ENCODE measurements around the gene TMEM184B.
"Not testable (repeated sequence)": the region's sequence is repeated elsewhere in the genome, so short reads cannot be mapped to it uniquely, and the experiment has no call there.

The TMEM184B gene

DNA sequence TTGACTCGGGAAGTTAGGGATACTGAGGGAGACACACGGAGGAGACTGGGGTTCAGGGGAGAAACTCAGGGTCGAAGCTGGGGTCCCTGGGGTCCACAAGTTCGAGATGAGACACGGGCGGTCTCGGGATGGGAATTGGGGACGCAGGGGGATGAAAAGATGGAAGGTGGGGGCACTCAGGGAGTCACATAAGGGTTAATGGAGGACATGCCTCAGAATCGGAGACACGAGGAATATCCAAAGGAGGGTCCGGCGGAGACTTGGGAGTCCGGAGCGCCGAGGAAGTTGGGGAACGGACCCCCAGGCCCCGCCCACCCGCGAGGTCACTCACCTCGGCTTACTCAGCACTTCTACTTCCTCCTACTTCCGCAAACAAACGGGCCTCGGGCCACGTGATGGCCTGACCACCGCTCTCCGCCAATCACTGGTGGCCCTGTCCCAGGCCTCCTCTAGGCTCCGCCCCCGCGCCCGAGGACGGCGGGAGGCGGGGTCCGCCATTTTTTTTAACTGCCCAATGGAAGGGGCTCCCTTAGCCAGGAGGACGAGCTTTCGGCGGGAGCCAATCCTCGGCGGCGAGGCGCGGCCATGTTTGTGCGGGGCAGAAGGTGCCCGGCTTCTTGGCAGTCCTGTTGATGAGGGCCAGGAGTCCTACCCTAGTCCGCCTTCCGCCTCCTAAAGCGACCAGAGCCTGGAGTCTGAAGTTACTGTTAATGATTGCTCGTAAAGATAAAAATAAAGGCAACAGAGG is 91.2 kb downstream of the TMEM184B start, which contains the start of gene PLA2G6:
PLA2G6 (minus strand) TSS at position 378 of the 748 bp plus-strand sequence. CDS start 12,404 bp downstream, outside the sequence.
- peak; percentile 97 for DNase-seq (ENCODE audit: low spot score)

DNA sequence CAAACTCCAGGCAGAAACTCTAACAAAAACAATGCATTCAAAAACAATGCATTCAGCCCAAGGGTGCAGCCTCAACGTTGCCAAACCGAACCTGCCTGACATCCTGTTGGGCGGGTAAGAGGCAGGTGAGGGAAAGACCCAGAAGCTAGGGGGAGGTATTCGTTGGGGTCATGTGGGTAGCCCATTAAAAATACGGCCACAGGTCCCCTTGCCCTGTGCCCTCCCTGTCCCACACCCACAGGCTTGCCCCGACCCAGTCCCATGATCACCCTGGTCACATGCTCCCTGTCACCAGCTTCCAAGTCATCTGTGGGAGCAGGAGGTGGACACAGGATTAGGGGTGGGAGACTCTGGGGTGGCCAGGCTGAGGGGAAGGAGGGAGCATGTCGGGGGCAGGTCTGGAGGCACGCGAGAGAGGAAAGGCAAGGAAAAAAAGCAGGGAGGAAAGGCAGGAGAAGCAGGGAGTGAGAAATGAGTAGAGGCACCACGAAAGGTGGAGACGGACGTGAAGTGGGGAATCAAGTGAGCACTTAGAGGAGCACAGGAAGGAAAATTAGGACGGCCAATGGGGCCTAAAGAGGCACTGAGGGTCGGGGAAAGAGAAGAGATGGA is 91.9 kb downstream of the TMEM184B start:
- no peak for DNase-seq (ENCODE audit: low spot score)

DNA sequence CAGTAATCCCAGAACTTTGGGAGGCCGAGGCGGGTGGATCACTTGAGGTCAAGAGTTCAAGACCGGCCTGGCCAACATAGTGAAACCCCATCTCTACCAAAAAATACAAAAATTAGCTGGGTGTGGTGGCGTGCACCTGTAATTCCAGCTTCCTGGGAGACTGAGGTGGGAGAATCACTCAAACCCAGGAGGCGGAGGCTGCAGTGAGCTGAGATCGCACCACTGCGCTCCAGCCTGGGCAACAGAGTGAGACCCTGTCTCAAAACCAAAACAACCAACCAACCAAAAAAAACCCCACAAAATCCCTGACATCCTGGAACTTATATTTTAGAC is 94.2 kb downstream of the TMEM184B start:
- not testable (repeated sequence) for DNase-seq (ENCODE audit: low spot score)

DNA sequence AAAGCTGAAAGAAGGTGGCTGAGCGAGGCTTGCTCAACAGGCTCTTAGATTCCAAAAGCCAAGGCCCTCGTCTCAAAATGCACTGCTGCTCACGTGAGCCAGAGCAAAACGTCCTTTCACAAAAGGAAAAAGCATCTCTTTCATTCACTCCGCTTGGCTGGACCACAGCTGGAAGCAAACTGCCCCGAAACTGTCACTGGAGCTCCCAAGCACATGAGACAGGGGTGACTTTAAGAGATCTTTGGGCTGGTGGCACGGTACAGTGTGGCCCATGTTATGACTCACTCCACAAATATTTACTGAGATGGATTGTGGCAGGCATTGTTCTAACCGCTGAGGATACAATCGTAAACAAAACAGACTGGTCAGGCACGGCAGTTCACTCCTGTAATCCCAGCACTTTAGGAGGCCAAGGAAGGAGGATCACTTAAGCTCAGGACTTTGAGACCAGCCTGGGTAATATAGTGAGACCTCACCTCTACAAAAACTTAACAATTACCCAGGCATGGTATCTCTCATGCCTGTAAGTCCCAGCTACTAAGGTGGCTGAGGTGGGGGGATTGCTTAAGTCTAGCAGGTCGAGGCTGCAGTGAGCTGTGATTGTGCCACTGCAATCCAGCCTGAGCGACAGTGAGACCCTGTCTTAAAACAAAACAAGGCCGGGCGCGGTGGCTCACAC is 94.7 kb downstream of the TMEM184B start:
- peak; percentile 84 for DNase-seq (ENCODE audit: low spot score)

DNA sequence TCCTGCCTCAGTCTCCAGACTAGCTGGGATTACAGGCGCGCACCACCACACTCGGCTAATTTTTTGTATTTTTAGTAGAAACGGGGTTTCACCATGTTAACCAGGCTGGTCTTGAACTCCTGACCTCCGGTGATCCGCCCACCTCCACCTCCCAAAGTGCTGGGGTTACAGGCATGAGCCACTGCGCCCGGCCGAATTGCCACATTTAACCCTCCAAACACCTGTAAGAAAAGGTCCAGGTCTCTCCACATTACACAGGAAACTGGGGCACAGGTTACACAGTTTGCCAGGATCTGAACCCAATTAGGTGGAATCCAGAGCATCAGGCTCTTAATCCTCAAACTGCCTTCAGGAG is 95.3 kb downstream of the TMEM184B start:
- DNase-seq (ENCODE audit: low spot score), result not testable (repeated sequence)

DNA sequence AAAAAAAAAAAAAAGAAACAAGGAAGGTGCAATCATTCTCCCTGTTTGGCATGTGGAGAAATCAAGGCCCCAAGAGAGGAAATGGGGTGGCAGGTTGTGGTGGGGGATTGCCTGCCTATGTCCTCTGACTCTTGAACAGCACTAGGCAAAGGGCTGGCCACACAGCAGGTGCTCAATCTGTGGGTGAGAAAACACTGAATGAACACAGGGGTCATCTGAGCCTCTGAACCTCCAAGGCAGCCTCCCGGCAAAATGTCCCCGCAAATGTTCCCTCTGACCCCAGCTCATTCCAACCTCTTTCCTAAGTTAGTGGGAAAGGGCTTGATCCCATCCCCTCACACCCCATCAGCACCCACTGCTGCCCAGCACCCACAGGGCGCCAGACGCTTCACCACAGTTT is 95.8 kb downstream of the TMEM184B start:
- no peak for DNase-seq (ENCODE audit: low spot score)

DNA sequence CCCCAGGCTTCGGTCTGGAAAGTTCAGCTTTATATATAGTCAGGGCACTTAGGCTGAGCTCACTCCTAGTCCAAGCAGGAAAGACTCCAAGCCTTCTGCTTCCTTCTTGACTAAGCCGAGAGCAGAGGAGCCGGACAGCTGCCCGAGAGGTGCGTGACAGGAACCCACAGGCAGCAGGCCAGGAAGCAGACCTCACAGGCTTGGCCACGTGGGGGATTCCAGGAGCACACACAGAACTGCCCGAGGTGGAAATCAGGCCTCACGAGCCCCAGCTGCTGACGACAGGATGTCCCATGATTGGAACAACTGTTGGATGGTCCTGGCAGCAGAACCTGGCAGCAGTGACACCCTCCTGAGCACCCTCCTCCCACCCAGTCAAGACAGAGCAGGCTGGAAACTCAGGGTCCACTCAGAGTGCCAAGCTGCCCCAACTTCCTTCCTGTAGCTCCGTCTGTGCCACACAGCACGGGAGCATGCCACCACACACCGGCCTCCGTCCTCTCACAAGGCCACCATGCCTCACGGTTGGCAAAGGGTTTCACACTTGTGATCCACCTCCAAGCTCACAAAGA is 96.6 kb downstream of the TMEM184B start:
- DNase-seq (ENCODE audit: low spot score), result peak; percentile 90

DNA sequence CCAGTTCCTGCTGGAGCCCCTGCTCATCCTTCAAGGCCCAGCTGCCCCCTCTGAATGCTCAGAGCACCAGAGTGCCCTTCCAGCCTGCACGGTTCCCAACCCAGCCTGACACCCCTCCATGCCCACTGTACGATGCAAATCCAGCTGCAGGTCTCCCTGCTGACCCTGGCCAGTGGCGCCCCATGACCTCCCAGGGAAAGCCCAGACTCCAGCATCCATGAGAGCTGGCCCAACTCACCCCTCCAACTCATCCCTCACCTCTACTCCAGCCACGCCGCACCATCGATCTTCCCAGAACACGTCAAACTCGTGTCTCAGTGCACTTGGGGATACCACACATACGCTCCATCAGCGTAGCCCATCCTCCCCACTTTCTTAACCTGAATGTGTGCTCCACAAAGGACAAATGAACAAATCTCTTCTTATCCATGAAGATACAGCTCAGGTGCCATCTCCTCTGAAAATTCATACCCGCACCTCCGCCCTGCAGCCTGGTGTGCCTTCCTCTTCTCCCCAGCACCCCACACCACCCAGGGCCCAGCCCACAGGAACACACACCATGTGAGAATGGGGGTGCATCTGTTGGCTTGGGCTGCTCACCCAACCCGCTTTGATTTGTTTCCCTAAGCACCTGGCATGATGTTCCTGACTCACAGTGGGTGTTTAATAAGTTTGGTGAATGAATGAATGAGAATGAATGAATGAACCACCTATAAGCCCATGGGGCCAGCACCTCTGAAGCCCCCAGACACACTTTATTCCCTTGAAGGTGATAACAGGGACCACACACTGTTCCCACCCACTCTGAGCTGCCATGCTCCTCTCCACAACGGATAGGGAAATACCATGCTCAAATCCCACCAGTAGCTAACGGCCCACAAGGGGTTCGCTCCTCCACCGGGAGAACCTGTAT is 97.3 kb downstream of the TMEM184B start:
- no peak for DNase-seq (ENCODE audit: low spot score)

DNA sequence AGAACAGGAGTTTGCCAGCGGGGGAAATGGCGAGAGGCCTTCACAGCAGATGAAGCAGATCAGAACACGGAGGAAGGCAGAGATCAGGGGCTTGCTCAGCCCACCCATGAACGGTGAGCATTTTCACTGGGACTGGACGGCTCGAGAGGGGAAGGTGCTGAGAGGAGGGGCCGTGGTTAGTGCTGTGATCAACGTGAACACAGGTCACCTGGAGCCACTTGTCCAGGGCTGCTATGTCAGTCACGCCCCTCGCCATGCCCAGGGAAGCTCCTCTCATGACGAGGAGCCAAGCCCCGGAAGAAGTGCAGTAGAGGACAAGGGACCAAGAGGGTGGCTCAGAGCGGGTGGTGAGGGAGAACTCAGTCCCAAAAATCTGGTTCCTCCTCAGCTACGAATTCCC is 98.2 kb downstream of the TMEM184B start:
- no peak for DNase-seq (ENCODE audit: low spot score)

DNA sequence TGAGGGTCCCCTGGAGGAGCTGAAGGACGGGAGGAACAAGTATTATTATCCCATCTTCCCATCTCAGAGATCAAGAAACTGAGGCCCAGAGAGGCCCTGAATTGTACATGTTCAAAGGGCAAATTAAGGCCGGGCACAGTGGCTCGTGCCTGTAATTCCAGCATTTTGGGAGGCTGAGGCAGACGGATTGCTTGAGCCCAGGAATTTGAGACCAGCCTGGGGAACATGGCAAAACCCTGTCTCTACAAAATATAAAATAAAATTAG is 99.2 kb downstream of the TMEM184B start:
- DNase-seq (ENCODE audit: low spot score), result no peak

DNA sequence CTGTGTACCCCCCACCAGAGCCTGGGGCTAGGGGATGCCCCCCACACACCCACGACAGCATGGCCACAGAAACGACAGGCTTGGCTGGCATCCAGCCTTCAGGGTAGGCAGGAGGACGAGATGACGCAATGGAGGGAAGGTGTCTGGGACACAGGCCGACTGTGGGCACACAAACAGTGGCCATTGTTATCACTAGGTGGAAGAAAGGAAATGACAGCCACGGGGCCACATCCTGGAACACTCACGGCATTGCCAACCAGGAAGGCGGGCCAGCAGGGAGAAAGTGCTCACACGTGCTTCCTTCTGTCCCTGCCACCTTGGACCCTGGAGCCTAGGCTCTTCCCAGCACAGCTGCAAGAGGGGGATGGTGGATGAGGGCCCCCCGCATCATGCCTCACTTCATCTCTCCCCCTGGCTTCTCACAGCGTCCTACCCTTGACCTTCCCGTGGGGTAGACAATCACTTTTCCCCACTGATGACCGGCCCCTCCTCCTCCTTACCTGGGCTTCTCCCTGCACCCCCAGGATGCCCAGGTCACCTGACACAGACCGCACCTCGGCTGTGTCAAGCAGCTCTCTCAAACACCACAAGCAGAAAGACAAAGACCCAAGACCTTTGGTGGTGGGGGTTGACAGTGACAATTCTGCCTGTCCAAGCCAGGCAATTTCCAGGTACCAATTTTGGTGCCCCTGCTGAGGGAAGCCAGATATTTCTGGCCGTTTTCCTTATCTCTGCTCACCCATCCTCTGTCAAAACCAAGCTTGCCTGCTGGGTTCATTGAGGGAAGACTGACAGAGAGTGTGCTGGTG is 99.8 kb downstream of the TMEM184B start:
- peak; percentile 23 for DNase-seq (ENCODE audit: low spot score)

DNA sequence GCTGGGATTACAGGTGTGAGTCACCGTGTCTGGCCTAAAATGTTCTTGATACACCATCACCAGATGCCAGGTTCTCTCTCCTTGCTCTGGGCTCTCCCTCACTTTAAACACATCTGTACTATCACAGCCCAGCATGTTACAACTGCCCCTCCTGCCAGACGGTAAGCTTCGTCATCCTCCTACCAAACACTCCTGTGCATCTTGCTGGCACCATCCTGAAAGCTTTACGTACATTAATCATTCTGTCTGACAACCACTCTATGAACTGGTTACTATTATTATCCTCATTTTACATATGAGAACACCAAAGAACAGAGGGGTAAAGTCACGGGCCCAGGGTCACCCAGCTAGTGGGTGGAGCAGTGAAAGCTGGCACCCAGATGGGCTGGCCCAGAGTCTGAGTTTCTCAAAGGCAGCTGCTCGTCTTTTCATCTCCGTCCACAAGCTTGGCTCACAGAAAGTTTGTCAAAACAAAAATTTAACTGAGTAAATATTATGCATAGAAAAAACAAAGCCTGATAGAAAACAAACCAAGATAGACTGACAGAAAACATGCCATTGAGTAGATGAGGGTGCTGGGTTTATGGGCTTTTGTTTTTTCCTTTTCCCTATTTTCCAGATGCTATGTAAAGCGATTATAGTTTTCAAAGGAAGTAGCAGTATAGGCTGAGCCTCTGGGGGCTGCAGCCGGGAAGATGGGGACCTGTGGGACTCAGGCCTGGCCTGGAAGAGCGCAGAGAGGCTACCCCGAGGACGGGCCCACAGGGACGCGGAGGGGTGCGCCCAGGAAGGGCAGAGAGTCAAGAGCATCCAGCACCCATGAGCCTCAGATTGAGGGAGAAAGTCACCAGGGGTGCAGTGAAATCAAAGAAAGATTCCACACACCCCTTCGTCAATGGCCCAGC is 100.6 kb downstream of the TMEM184B start:
- DNase-seq (ENCODE audit: low spot score), result no peak

DNA sequence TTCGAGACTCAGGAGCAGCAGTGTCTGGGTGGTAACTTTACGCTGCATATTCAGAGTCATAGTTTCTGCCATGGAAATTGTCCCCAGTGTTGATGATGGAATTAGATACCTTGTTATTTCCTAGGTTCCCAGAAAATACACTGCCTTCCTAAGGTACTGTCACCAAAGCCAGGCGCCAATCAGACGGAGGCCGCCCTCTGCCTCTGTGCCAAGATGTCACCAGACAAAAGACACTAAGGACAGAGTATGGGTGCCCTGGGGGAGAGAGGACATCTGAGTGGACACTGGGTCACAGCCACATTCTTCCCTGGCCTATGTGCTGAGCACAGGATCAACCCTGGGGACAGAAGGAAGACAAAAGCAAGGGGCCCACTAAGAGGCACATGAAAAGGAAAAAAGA is 102.3 kb downstream of the TMEM184B start:
- DNase-seq (ENCODE audit: low spot score), result no peak

Data from AG20443 (cell line).